ENCODE results near the gene RAP1GAP.

RAP1GAP gene

GRCh38 chr1:21607549-21608529 lies 61.3 kb downstream of the RAP1GAP start:
- peak; percentile 90 for DNase-seq

DNA sequence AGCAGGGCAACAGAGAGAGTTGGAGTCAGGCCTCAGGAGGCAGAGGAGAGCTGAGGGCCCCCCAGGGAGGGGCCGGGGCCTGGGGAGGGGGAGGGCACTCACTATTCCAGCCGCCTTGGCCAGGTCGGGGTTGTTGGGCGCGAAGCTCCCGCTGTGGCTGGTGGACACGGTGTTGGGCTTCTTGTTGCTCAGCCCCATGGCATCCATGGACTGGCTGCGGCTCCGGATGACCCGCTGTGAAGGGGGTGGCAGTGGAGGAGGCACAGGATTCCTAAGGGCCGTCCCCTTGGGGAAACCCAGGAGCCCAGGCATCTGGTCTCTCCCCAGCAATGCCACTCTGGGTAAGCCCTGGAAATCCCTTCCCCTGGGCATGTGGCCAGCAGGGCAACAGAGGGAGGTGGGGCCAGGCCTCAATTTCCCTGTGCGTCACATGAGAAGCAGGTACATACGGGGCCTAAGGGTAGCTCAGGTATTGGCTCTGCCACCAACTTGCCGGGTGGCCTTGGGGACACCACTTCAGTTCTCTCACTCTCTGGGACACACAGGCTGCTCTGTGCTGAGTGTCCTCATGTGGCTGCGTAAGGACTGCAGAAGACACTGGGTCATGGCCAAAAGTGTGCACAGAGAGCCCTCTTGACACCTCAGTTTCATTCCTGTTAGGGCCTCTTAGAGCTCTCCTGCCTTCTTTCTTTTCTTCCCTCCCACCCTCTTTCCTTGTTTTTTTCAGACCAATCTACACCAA lies 63.0 kb downstream of the RAP1GAP start:
- DNase-seq = no peak

- DNase-seq = no peak
Measured at GRCh38 chr1:21605012-21605715, 64.0 kb downstream of the RAP1GAP start.

- no peak for DNase-seq
Measured at GRCh38 chr1:21604208-21604957, 64.8 kb downstream of the RAP1GAP start.

GRCh38 chr1:21603177-21604138 lies 65.7 kb downstream of the RAP1GAP start:
- DNase-seq = no peak

DNA sequence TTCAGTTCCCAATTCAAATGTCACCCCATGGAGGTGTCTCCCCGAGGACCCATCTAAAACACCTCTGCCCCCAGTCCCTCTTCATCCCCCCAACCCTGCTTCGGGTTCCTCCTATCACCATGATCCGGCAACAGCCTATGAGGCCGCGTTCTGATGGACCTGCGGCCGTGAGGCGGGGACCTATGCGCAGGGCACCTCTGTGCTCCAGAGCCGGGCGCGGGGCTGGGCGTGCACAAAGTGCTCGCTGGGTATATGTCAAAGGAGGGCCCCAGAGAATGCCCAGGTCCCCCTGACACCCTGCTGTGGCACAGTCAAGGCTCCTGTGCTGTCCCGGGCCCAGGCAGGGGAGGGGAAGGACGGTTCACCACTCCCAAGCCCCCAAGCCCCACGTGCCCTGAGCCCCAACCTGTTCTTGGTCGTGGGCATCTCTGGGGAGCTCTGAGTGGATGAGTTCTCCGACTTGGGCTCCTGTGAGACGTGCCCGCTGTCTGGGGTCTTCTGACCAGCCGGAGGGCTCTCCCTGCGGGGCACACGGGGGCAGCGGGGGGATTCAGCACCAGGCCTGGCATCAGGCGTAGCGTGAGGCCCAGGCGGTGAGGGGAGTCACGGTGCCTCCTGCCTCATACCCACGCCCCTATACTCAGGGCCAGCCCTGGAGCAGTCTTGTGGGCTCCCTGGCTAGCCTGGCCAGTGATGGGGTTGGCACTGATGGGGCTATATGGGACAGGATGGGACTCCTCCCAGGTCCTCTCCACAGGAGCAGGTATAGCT lies 67.7 kb downstream of the RAP1GAP start:
- no peak for DNase-seq

GRCh38 chr1:21599402-21599801 lies 69.8 kb downstream of the RAP1GAP start:
- DNase-seq = no peak

- no peak for DNase-seq
Measured at GRCh38 chr1:21598904-21599303, 70.3 kb downstream of the RAP1GAP start.

- no peak for DNase-seq
Measured at GRCh38 chr1:21598417-21598816, 70.7 kb downstream of the RAP1GAP start.

GRCh38 chr1:21597753-21598152 lies 71.4 kb downstream of the RAP1GAP start:
- no peak for DNase-seq

DNA sequence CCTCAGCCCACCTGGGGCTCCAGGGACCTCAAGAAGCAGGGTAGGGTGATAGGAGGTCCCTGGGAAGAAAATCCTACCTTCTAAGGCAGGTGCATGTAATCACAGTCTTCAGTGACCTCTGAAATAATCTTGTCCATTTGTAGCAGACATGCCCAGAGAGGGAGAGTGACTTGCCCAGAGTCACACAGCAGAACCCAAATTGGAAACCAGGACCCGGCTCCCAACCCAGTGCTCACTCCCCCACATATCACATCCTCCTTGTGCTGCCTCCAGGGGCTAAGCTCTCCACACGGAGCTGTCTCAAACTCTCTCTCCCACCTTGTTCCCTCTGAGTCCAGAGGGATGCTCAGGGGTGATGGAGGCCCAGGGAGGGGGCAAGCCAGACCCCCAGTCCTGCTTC lies 72.5 kb downstream of the RAP1GAP start:
- no peak for DNase-seq

GRCh38 chr1:21596174-21596573 lies 73.0 kb downstream of the RAP1GAP start:
- no peak for DNase-seq

- DNase-seq = peak; percentile 52
Measured at GRCh38 chr1:21594935-21595897, 73.9 kb downstream of the RAP1GAP start.

- DNase-seq = no peak
Measured at GRCh38 chr1:21594501-21594900, 74.7 kb downstream of the RAP1GAP start.

DNA sequence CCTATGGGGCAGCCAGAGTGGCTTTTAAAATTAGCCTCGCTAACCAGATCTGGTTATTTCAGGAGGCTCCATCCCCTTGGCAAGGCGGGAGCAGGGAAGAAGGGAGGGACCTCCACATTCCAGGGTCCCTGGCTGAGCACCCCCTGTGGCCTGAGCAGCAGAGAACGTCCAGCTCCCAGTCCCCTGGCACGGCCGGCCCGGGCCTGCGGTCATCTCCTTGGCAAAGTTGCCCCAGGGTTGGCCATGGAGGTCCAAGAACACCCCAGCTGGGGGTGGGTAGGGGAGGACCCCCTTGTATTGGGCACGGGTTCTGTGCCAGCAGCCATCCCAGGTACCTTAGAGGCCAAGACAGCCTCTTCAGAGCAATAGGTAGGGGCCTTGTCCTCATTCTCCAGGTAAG lies 75.9 kb downstream of the RAP1GAP start:
- no peak for DNase-seq

- no peak for DNase-seq
Measured at GRCh38 chr1:21592086-21592865, 76.9 kb downstream of the RAP1GAP start.

DNA sequence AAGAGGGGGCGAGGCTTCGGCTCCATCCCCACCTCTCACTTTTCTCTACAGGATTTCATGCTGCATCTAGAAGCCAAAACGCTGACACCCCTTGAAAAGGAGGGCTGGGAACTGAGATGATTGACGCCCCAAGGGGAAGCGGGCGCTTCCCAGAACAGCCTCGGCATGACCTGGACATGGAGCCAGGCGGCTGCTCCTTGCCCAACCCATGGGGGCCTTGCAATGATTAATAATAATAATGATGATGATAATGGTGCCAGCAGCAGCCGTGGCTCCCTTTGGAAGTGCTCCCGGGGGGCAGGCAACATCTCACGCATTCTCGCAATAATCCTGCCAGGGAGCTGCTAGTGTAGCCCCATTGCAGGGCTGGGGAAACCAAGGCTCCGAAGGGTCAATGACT lies 78.2 kb downstream of the RAP1GAP start:
- no peak for DNase-seq

DNA sequence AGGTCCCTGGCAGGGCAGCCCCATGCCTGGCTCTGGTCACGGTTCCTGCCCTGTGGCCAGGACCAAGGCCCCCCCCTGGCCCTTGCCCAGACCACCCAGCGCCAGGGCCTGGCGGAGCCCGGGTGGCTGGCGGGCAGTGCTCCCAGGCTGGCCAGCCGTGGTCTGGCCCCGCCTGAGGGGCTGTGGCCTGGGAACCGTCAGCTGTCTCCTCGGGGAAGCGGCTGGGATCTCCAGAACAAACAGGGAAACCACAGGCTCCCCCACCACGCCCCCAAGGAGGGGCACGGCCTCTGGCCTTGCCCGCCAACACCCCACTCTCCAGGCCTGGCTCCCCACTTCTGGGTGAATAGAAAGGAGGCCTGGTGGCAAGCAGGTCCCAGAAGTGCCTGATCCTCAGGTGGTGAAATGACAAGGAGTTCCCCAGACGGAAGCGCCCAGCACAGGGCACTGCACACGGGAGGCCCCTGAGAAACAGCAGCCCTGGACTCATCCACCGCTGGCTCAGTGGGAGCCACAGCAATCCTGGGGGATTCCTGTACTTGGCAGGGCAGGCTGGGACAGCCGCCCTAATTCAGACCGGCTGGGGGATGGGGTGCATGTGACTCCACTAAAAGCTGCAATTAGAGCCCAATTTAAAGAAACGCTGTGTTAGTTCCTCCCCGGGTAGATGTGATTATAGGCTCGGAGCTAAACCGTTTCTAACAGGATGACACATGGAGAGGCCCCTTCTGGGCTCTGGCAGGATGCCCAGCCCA lies 78.9 kb downstream of the RAP1GAP start:
- peak; percentile 62 for DNase-seq

All from right hindlimb (tissue), 1 donor.